Neural progenitor cell (in vitro differentiated cells): ENCODE measurements around the gene UMOD. TPM values are rescaled to one million over a fixed set of nuclear protein-coding genes. Genes with fewer than 3 reads are reported as not detected.

ENCODE experiments used
- DNase-seq: peaks from one replicate; pipeline ENCODE4 v3.0.0-alpha.2; 2016; ENCODE audit warnings: low spot score
- H2AFZ ChIP-seq: fragments of 200-600 bp; sonication (generic); replicated peaks from 2 replicates; pipeline ENCODE4 v1.6.1; 2016; ENCODE audit warnings: antibody characterized with exemption
- H3F3A ChIP-seq: fragments of 200-600 bp; sonication (generic); 2 replicates; pipeline ENCODE4 v1.6.1; 2016; ENCODE audit warnings: antibody characterized with exemption, low read depth
- H3K27ac ChIP-seq: fragments of 200-600 bp; sonication (generic); 2 replicates; pipeline ENCODE4 v1.5.1; 2016; ENCODE audit warnings: mild to moderate bottlenecking
- H3K27me3 ChIP-seq: fragments of 200-600 bp; sonication (generic); 2 replicates; pipeline ENCODE4 v1.6.1; 2016; ENCODE audit warnings: mild to moderate bottlenecking, moderate library complexity
- H3K36me3 ChIP-seq: fragments of 200-600 bp; sonication (generic); 2 replicates; pipeline ENCODE4 v1.5.1; 2016
- H3K4me1 ChIP-seq: fragments of 200-600 bp; sonication (generic); 2 replicates; pipeline ENCODE4 v1.6.1; 2016; ENCODE audit warnings: mixed run types
- H3K4me2 ChIP-seq: fragments of 200-600 bp; sonication (generic); 2 replicates; pipeline ENCODE4 v1.6.1; 2016
- H3K4me3 ChIP-seq: fragments of 200-600 bp; sonication (generic); 2 replicates; pipeline ENCODE4 v1.5.1; 2016
- H3K79me2 ChIP-seq: fragments of 200-600 bp; sonication (generic); 2 replicates; pipeline ENCODE4 v1.6.1; 2016; ENCODE audit warnings: low read depth
- H3K9ac ChIP-seq: fragments of 200-600 bp; sonication (generic); 2 replicates; pipeline ENCODE4 v1.6.1; 2016
- H3K9me3 ChIP-seq: fragments of 200-600 bp; sonication (generic); 2 replicates; pipeline ENCODE4 v1.5.1; 2016; ENCODE audit warnings: low read depth
- H4K20me1 ChIP-seq: fragments of 200-600 bp; sonication (generic); 2 replicates; pipeline ENCODE4 v1.6.1; 2016; ENCODE audit warnings: low read depth
- H3K27ac Mint-ChIP-seq: 3 replicates; pipeline ENCODE4 v1.8.0; 2021; ENCODE audit warnings: mixed read lengths
- H3K27me3 Mint-ChIP-seq: 2 replicates; pipeline ENCODE4 v1.8.0; 2022; ENCODE audit warnings: low read depth, mild to moderate bottlenecking, inconsistent platforms, moderate library complexity, mixed read lengths; ENCODE audit not compliant: insufficient read depth
- H3K36me3 Mint-ChIP-seq: 3 replicates; pipeline ENCODE4 v1.8.0; 2021; ENCODE audit warnings: mixed read lengths
- H3K4me1 Mint-ChIP-seq: 3 replicates; pipeline ENCODE4 v1.8.0; 2021; ENCODE audit warnings: mixed read lengths
- H3K4me3 Mint-ChIP-seq: 3 replicates; pipeline ENCODE4 v1.8.0; 2021; ENCODE audit warnings: mild to moderate bottlenecking, moderate library complexity, mixed read lengths
- H3K9me3 Mint-ChIP-seq: 3 replicates; pipeline ENCODE4 v1.8.0; 2020; ENCODE audit warnings: mixed read lengths
- EZH2 ChIP-seq: fragments of 200-600 bp; sonication (generic); IDR thresholded peaks from 2 replicates; pipeline ENCODE4 v1.6.1; 2017; ENCODE audit warnings: antibody characterized with exemption, mild to moderate bottlenecking, moderate library complexity
- EZH2phosphoT487 ChIP-seq: fragments of 200-600 bp; sonication (generic); IDR thresholded peaks from 2 replicates; pipeline ENCODE4 v1.6.1; 2017; ENCODE audit warnings: antibody characterized with exemption
- total RNA-seq: library from RNA; depleted of rRNA; stranded (reverse); fragments of >200 nt; gene quantifications from 2 replicates; pipeline ENCODE4 v1.2.3, GENCODE V29; 2015; ENCODE audit warnings: low replicate concordance
- TF ChIP-seq, protein P1 (sequence below): fragments of 200-600 bp; sonication (generic); IDR thresholded peaks from 2 replicates; pipeline ENCODE4 v1.5.1; 2017; ENCODE audit warnings: antibody characterized with exemption, mild to moderate bottlenecking

Gene UMOD
- total RNA-seq, 1 donor from 2014 or later = not detected

DNA sequence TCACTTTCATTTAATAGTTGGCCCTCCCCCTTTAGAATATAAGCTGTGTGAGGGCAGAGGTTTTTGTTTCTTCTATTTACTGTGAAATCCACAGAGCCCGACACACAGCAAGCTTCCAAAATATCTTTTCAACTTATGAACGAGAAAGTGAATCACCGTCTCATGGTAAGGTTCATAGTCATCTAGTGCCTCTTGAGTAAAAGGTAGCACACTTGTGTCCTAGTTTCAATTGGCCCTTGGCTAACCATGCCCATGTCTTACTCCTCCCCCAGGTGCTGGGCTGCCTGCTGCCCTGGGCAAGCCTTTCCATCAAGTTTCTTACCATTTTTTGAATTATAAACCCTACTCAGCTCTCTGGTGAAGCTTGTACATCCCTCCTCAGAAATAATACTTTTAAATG is 12.8 kb downstream of the UMOD start:
- Histone ChIP-seq H4K20me1 (no peaks in the 10 kb centered on the region), H3K4me1 (no peaks in the 10 kb centered on the region)
- no peaks in the 10 kb centered on the region for H3K9me3 Mint-ChIP-seq

DNA sequence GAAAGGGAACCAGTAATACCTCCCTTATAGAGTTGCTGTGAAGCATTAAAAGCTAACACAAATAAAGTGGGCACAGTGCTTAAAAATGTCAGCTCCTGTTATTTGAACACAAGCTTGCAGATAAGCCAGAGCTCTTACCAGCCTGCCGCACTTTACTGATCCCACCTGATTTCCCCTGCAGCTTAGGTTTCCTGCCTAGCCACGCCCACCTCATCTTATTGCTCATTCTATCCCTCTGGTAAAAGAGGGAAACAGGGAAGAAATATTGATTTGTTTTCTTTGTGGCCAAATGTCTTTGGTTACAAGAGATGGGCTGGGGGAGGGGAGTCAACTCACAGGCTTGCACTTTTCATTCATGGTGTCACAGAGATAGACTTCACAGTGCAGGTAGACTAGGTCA is 15.6 kb downstream of the UMOD start:
- Histone ChIP-seq H3F3A (no peaks in the 10 kb centered on the region), H3K27ac (no peak overlapping the region), H4K20me1 (no peaks in the 10 kb centered on the region), H3K79me2 (no peaks in the 10 kb centered on the region), H3K36me3 (no peaks in the 10 kb centered on the region), H3K4me1 (no peaks in the 10 kb centered on the region), H3K9ac (no peak overlapping the region), H3K4me2 (no peak overlapping the region), H3K4me3 (no peak overlapping the region), H3K9me3 (no peaks in the 10 kb centered on the region), H2AFZ (no peak overlapping the region), H3K27me3 (no peaks in the 10 kb centered on the region)
- Mint-ChIP-seq H3K27me3 (peaks cover 10% of the 10 kb centered on the region), H3K9me3 (no peaks in the 10 kb centered on the region), H3K27ac (no peak overlapping the region), H3K36me3 (no peaks in the 10 kb centered on the region), H3K4me1 (peaks cover 10% of the 10 kb centered on the region), H3K4me3 (no peak overlapping the region)
- TF ChIP-seq EZH2phosphoT487 = no peak
- TF ChIP-seq, protein P1, sequence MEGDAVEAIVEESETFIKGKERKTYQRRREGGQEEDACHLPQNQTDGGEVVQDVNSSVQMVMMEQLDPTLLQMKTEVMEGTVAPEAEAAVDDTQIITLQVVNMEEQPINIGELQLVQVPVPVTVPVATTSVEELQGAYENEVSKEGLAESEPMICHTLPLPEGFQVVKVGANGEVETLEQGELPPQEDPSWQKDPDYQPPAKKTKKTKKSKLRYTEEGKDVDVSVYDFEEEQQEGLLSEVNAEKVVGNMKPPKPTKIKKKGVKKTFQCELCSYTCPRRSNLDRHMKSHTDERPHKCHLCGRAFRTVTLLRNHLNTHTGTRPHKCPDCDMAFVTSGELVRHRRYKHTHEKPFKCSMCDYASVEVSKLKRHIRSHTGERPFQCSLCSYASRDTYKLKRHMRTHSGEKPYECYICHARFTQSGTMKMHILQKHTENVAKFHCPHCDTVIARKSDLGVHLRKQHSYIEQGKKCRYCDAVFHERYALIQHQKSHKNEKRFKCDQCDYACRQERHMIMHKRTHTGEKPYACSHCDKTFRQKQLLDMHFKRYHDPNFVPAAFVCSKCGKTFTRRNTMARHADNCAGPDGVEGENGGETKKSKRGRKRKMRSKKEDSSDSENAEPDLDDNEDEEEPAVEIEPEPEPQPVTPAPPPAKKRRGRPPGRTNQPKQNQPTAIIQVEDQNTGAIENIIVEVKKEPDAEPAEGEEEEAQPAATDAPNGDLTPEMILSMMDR = no peak
- no peak for TF ChIP-seq EZH2
- DNase-seq = no peak

More for the DNA sequence above, 12.8 kb downstream of the UMOD start:
- Histone ChIP-seq H3K9ac (no peak overlapping the region), H3K9me3 (no peaks in the 10 kb centered on the region), H3K79me2 (no peaks in the 10 kb centered on the region), H3F3A (no peaks in the 10 kb centered on the region), H3K27me3 (no peaks in the 10 kb centered on the region), H3K4me2 (no peak overlapping the region), H3K36me3 (no peaks in the 10 kb centered on the region), H3K27ac (no peak overlapping the region), H3K4me3 (no peak overlapping the region), H2AFZ (no peak overlapping the region)
- Mint-ChIP-seq H3K4me1 (no peaks in the 10 kb centered on the region), H3K27me3 (peaks cover 3% of the 10 kb centered on the region), H3K4me3 (no peak overlapping the region), H3K27ac (no peak overlapping the region), H3K36me3 (no peaks in the 10 kb centered on the region)
- no peak for DNase-seq
- TF ChIP-seq EZH2phosphoT487 (no peak), EZH2 (no peak)
- TF ChIP-seq, protein P1 = no peak

DNA sequence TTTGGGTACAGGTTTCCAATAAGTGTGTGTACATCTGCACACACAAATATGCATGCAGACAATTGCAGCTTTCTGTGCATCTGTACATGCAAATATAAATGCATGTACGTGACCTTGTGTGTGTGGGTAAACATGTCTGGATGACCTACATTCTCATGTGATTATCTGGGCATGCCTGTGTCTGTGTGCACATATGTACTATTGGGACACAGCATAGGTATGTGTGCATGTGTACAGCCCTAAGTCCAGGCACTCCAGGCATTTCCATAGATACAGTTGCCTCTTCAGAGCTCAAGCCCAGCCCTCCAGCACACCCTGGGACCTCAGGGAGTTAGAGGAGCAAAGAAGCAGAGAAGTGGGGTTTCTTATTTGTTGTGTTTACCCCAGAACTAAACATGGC is 18.1 kb downstream of the UMOD start:
- H3K4me1 Mint-ChIP-seq = peaks cover 10% of the 10 kb centered on the region
- no peak for DNase-seq
- no peak overlapping the region for H3K27ac Mint-ChIP-seq
- Histone ChIP-seq H3K4me2 (no peak overlapping the region), H4K20me1 (no peaks in the 10 kb centered on the region), H3K9ac (no peak overlapping the region), H3K79me2 (no peaks in the 10 kb centered on the region), H3K4me3 (no peak overlapping the region), H3K27ac (no peak overlapping the region), H3K36me3 (no peaks in the 10 kb centered on the region), H2AFZ (no peak overlapping the region), H3K4me1 (no peaks in the 10 kb centered on the region), H3F3A (no peaks in the 10 kb centered on the region), H3K9me3 (no peaks in the 10 kb centered on the region), H3K27me3 (no peaks in the 10 kb centered on the region)
- H3K36me3 Mint-ChIP-seq = no peaks in the 10 kb centered on the region
- H3K27me3 Mint-ChIP-seq = peaks cover 14% of the 10 kb centered on the region
- H3K4me3 Mint-ChIP-seq = no peak overlapping the region
- no peak for TF ChIP-seq EZH2phosphoT487
- TF ChIP-seq, protein P1 = no peak
- no peak for TF ChIP-seq EZH2
- no peaks in the 10 kb centered on the region for H3K9me3 Mint-ChIP-seq
